Activated B cell treated with CpG ODN at 0.5 μM for 24 hours (primary cell): ENCODE results near the gene NFKBIZ. TPM values are rescaled to one million over a fixed set of nuclear protein-coding genes. Genes with fewer than 3 reads are reported as not detected.
"Not testable (repeated sequence)": the region's sequence is repeated elsewhere in the genome, so short reads cannot be mapped to it uniquely, and the experiment has no call there.

Experiments
- ATAC-seq: fragments of 200-7000 bp; cut with Tn5 transposase; one replicate; pipeline ENCODE4 v1.10.0; 2021; ENCODE audit warnings: low read depth, mild to moderate bottlenecking, moderate library complexity
- CTCF ChIA-PET: fragments of 350-600 bp; sonication (Branson Sonifier 250); formaldehyde crosslinking; loops from one replicate; lab custom pipeline; 2021; ENCODE audit warnings: antibody characterized with exemption; lab: Charles Lee
- POLR2A ChIA-PET: fragments of 350-600 bp; sonication (Branson Sonifier 250); formaldehyde crosslinking; loops from one replicate; lab custom pipeline; 2021; ENCODE audit warnings: antibody characterized with exemption; lab: Charles Lee
- DNase-seq: peaks from one replicate; pipeline ENCODE4 v3.0.0; 2022
- H3K27ac Mint-ChIP-seq: one replicate; pipeline ENCODE4 v1.8.0; 2020; ENCODE audit warnings: mixed read lengths
- H3K27me3 Mint-ChIP-seq: one replicate; pipeline ENCODE4 v1.8.0; 2021; ENCODE audit warnings: mixed read lengths
- H3K36me3 Mint-ChIP-seq: one replicate; pipeline ENCODE4 v1.8.0; 2021; ENCODE audit warnings: low read depth, mixed read lengths
- H3K4me1 Mint-ChIP-seq: one replicate; pipeline ENCODE4 v1.8.0; 2021; ENCODE audit warnings: mixed read lengths
- H3K4me3 Mint-ChIP-seq: one replicate; pipeline ENCODE4 v1.8.0; 2020; ENCODE audit warnings: mild to moderate bottlenecking, mixed read lengths
- H3K9me3 Mint-ChIP-seq: one replicate; pipeline ENCODE4 v1.8.0; 2020; ENCODE audit warnings: mixed read lengths
- CTCF ChIP-seq: fragments of 200-600 bp; IDR thresholded peaks from one replicate; pipeline ENCODE4 v1.8.0; 2022; ENCODE audit warnings: antibody characterized with exemption, mild to moderate bottlenecking
- intact Hi-C: fragments of 100-400 bp; cut with micrococcal nuclease; formaldehyde crosslinking; loops from one replicate; pipeline ENCODE4 v1.15.1; 2024
- total RNA-seq: library from RNA; stranded (reverse); gene quantifications from 2 replicates; pipeline ENCODE4 v1.2.3, GENCODE V29; 2022

The NFKBIZ gene
- total RNA-seq, 1 donor from 2014 or later, result 421 TPM

- CTCF ChIA-PET, result no interaction called here
Measured at GRCh38 chr3:101903451-101903871, 54.1 kb downstream of the NFKBIZ start.

GRCh38 chr3:101905573-101905972 is 56.3 kb downstream of the NFKBIZ start:
- H3K4me3 Mint-ChIP-seq, CTCF ChIA-PET, ATAC-seq, H3K27me3 Mint-ChIP-seq, DNase-seq, POLR2A ChIA-PET, H3K36me3 Mint-ChIP-seq, intact Hi-C loops, H3K9me3 Mint-ChIP-seq, H3K27ac Mint-ChIP-seq: not testable (repeated sequence)
- peaks cover 27% of the 10 kb centered on the region for H3K4me1 Mint-ChIP-seq

More at GRCh38 chr3:101903451-101903871, 54.1 kb downstream of the NFKBIZ start:
- TF ChIP-seq CTCF, result no peak
- Mint-ChIP-seq H3K4me1 (peaks cover 48% of the 10 kb centered on the region), H3K4me3 (no peak overlapping the region), H3K36me3 (no peaks in the 10 kb centered on the region), H3K27me3 (no peaks in the 10 kb centered on the region), H3K27ac (no peak overlapping the region), H3K9me3 (no peaks in the 10 kb centered on the region)
- no peak for ATAC-seq
- POLR2A ChIA-PET, result interaction anchor here (0.7 to 1.1 kb wide), 2 partner anchors 30 to 42 kb away, joined by 3 to 4 read pairs; no protein-coding TSS in a partner anchor
- DNase-seq, result no peak
- intact Hi-C loops, result no loop called here

Other genes starting within 250 kb of the NFKBIZ start
- gene ZBTB11, start 172.4 kb upstream of the NFKBIZ start, total RNA-seq, result 26.2 and 28.7 TPM in 2 replicates
- gene RPL24, start 162.8 kb upstream of the NFKBIZ start, total RNA-seq, result 1,431 and 1,623 TPM in 2 replicates
- 7.3 and 7.9 TPM in 2 replicates for gene CEP97, start 124.9 kb upstream of the NFKBIZ start, total RNA-seq
- gene NXPE3, start 70.3 kb upstream of the NFKBIZ start, total RNA-seq, result 15.8 and 16.0 TPM in 2 replicates